Umbilical cord (tissue), 2 donors: ENCODE results near the gene DMRTA2. TPM values are rescaled to one million over a fixed set of nuclear protein-coding genes. Genes with fewer than 3 reads are reported as not detected.
"Not testable (repeated sequence)": the region's sequence is repeated elsewhere in the genome, so short reads cannot be mapped to it uniquely, and the experiment has no call there.

Experiments used
- DNase-seq: peaks from one replicate; pipeline ENCODE4 v3.0.0-alpha.2; 2015; ENCODE audit warnings: low spot score
- total RNA-seq: library from RNA; depleted of rRNA; stranded (reverse); fragments of >200 nt; gene quantifications from one replicate; pipeline ENCODE4 v1.2.3, GENCODE V29; 2014; ENCODE audit warnings: low replicate concordance; ENCODE audit not compliant: insufficient read depth

DMRTA2 gene
- total RNA-seq, 1 donor from 2014 or later: 0.24 TPM

- no peak for DNase-seq
Observed at GRCh38 chr1:50393522-50394120, 29.6 kb downstream of the DMRTA2 start.

GRCh38 chr1:50381551-50381950 is 41.7 kb downstream of the DMRTA2 start:
- not testable (repeated sequence) for DNase-seq

GRCh38 chr1:50378770-50379169 is 44.5 kb downstream of the DMRTA2 start:
- DNase-seq: no peak

- no peak for DNase-seq
Observed at GRCh38 chr1:50373532-50373931, 49.7 kb downstream of the DMRTA2 start.

GRCh38 chr1:50371749-50372148 is 51.5 kb downstream of the DMRTA2 start:
- no peak for DNase-seq

GRCh38 chr1:50369830-50370229 is 53.4 kb downstream of the DMRTA2 start:
- no peak for DNase-seq

- no peak for DNase-seq
Observed at GRCh38 chr1:50369008-50369634, 54.1 kb downstream of the DMRTA2 start.

- peak; percentile 8 for DNase-seq
Observed at GRCh38 chr1:50368179-50369007, 54.9 kb downstream of the DMRTA2 start.
